Hematopoietic multipotent progenitor cell treated with erythropoietin and hydrocortisone succinate and interleukin-3 and kit ligand, for 17 days (in vitro differentiated cells): ENCODE results near the gene AGAP6.
"Not testable (repeated sequence)": the region's sequence is repeated elsewhere in the genome, so short reads cannot be mapped to it uniquely, and the experiment has no call there.

Source experiments
- DNase-seq: peaks from one replicate; pipeline ENCODE4 v3.0.0-alpha.2; 2015; ENCODE audit warnings: low spot score

AGAP6 gene

GRCh38 chr10:50025627-50026026 is 37.4 kb downstream of the AGAP6 start:
- DNase-seq = no peak

GRCh38 chr10:50027195-50027594 is 39.0 kb downstream of the AGAP6 start:
- no peak for DNase-seq

- DNase-seq = no peak
Observed at GRCh38 chr10:50033481-50033880, 45.3 kb downstream of the AGAP6 start.

GRCh38 chr10:50035337-50035736 is 47.1 kb downstream of the AGAP6 start:
- not testable (repeated sequence) for DNase-seq

GRCh38 chr10:50044941-50045664 is 56.9 kb downstream of the AGAP6 start:
- DNase-seq = no peak

- DNase-seq = not testable (repeated sequence)
Observed at GRCh38 chr10:50046457-50046856, 58.3 kb downstream of the AGAP6 start.

GRCh38 chr10:50047594-50047993 is 59.4 kb downstream of the AGAP6 start:
- DNase-seq = not testable (repeated sequence)

GRCh38 chr10:50051995-50052660 is 63.9 kb downstream of the AGAP6 start:
- not testable (repeated sequence) for DNase-seq

GRCh38 chr10:50052778-50053376 is 64.7 kb downstream of the AGAP6 start:
- not testable (repeated sequence) for DNase-seq

GRCh38 chr10:50055494-50056292 is 67.5 kb downstream of the AGAP6 start:
- DNase-seq = not testable (repeated sequence)

GRCh38 chr10:50056654-50057053 is 68.4 kb downstream of the AGAP6 start:
- not testable (repeated sequence) for DNase-seq

GRCh38 chr10:50058727-50059126 is 70.5 kb downstream of the AGAP6 start:
- DNase-seq = not testable (repeated sequence)

- DNase-seq = not testable (repeated sequence)
Observed at GRCh38 chr10:50059946-50060345, 71.7 kb downstream of the AGAP6 start.
